ENCODE results near the gene SCUBE3. TPM values are rescaled to one million over a fixed set of nuclear protein-coding genes. Genes with fewer than 3 reads are reported as not detected.
A peak's percentile ranks its signal among the peaks of the same experiment; 100 is the strongest.

SCUBE3 gene
- total and polyA plus RNA-seq, 2 of the 4 experiments (the other 2 are of a cell fraction) = 19.9 to 45.5 TPM

DNA sequence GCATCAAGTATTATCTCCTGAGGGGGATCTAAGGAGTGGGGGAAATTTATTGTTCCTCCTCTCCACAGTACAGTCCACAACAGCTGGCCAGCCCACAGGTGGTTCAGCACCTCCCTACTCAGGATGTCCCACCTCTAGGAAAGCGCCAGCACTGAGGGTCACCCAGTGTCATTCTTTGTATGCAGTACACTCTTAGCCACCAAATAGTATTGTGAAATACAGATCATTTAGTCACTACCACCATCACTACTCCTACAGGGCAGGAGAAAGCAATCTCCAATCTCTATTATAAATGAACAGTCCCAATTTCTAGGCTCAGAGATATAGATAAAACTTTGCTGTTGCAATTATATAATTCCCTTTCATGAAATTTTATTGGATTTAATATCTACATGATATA is 39.5 kb downstream of the SCUBE3 start:
- CTCF ChIA-PET = no interaction called here
- intact Hi-C loops (cut with micrococcal nuclease) = no loop called here
- TF ChIP-seq CHD1 (IDR thresholded peaks at IDR 0.05; ENCODE audit: low read depth, low read length) (no peak), CEBPB (IDR thresholded peaks at IDR 0.05; ENCODE audit: low read depth, low read length) (peak; percentile 78), SMC3 (IDR thresholded peaks at IDR 0.05; ENCODE audit: low read depth, low read length) (no peak)
- TF ChIP-seq, protein P1, sequence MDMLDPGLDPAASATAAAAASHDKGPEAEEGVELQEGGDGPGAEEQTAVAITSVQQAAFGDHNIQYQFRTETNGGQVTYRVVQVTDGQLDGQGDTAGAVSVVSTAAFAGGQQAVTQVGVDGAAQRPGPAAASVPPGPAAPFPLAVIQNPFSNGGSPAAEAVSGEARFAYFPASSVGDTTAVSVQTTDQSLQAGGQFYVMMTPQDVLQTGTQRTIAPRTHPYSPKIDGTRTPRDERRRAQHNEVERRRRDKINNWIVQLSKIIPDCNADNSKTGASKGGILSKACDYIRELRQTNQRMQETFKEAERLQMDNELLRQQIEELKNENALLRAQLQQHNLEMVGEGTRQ (IDR thresholded peaks at IDR 0.05; ENCODE audit: low read depth, low read length) = no peak
- peaks cover 5% of the 10 kb centered on the region for H3K4me1 ChIP-seq (ENCODE audit: control insufficient read depth, insufficient read depth, low read length)
- H3K36me3 ChIP-seq (ENCODE audit: control insufficient read depth, insufficient read depth, low read length) = no peaks in the 10 kb centered on the region; the same call in 1 of the 2 replicates
- ATAC-seq (ENCODE audit: low read depth) = peak; percentile 32
- 0 out of 2 replicates have a peak overlapping the region, but pooled peaks have one; percentile 16 for H3K14ac ChIP-seq (replicated peaks; ENCODE audit: low read depth, low read length)
- no peak overlapping the region for H4K5ac ChIP-seq (ENCODE audit: low read depth, low read length)
- no peak overlapping the region for H2BK15ac ChIP-seq (ENCODE audit: low read depth, low read length)
- no peaks in the 10 kb centered on the region; the same call in 1 of the 2 replicates for H4K20me1 ChIP-seq (ENCODE audit: insufficient read depth, low read length)
- no peak for DNase-seq
- H3K4me3 ChIP-seq (ENCODE audit: insufficient read depth, low read depth, low read length) = no peak overlapping the region
- H2BK5ac ChIP-seq (ENCODE audit: low read depth, low read length, poor library complexity, severe bottlenecking) = no peak overlapping the region
- peaks cover 18 to 50% of the 10 kb centered on the region in 2 experiments for H3K79me1 ChIP-seq (ENCODE audit: low read depth in 1 of 2, low read length in 2 of 2)
- no peak overlapping the region for H3K56ac ChIP-seq (ENCODE audit: extremely low read depth, insufficient read depth, low read length)
- no peak overlapping the region for H3K23ac ChIP-seq (ENCODE audit: low read depth, low read length)
- no peak overlapping the region for H4K8ac ChIP-seq (ENCODE audit: low read depth in 2 of 2, low read length in 2 of 2)
- dilution Hi-C loops (cut with HindIII; ENCODE audit: low sequenced_read_pairs, unreplicated experiment) = no loop called here
- no peak overlapping the region for H2AK9ac ChIP-seq (replicated peaks; ENCODE audit: low read depth, low read length, poor library complexity)
- no peak overlapping the region for H2AFZ ChIP-seq (replicated peaks; ENCODE audit: low read length, poor library complexity)
- H3K9me3 ChIP-seq (ENCODE audit: control insufficient read depth, insufficient read depth, low read length) = no peaks in the 10 kb centered on the region
- no TSS peak for BruUV-seq (replicated peaks)
- no peak overlapping the region for H4K91ac ChIP-seq (ENCODE audit: insufficient read depth, low read depth, low read length)
- no CpG with 5 or more reads among the region's 1 CpG for WGBS, 2 experiments (ENCODE audit: extremely low coverage in 2 of 2, insufficient read length in 1 of 2)
- H3K4ac ChIP-seq (ENCODE audit: low read depth, low read length) = no peak overlapping the region
- peaks cover 14% of the 10 kb centered on the region for H3K9me1 ChIP-seq (ENCODE audit: insufficient read depth, low read length)
- H3K4me2 ChIP-seq (ENCODE audit: low read depth, low read length) = no peak overlapping the region
- H3K27me3 ChIP-seq (ENCODE audit: control insufficient read depth, insufficient read depth, low read length) = no peaks in the 10 kb centered on the region
- POLR2A ChIA-PET (ENCODE audit: unreplicated experiment) = no interaction called here
- no peak overlapping the region for H3K18ac ChIP-seq (ENCODE audit: low read depth, low read length)
- H2BK120ac ChIP-seq (ENCODE audit: low read depth, low read length) = no peak overlapping the region
- in situ Hi-C loops (cut with MboI; ENCODE audit: low sequenced_read_pairs) = no loop called here
- no peak overlapping the region for H2BK20ac ChIP-seq (ENCODE audit: low read depth, low read length)
- H3K27ac ChIP-seq (ENCODE audit: insufficient read depth, low read length) = no peak overlapping the region
- H3K9ac ChIP-seq (ENCODE audit: low read depth, low read length) = no peak overlapping the region
- H2AK5ac ChIP-seq (ENCODE audit: low read depth, low read length) = no peak overlapping the region

Data from IMR-90 (cell line).